HG03066 (cell line): ENCODE results near the gene LECT2.

Experiments used
- ATAC-seq: cut with Tn5 transposase; IDR thresholded peaks from one replicate; pipeline ENCODE4 v1.9.1; 2021; ENCODE audit warnings: low read depth; ENCODE audit not compliant: unreplicated experiment

The LECT2 gene

DNA sequence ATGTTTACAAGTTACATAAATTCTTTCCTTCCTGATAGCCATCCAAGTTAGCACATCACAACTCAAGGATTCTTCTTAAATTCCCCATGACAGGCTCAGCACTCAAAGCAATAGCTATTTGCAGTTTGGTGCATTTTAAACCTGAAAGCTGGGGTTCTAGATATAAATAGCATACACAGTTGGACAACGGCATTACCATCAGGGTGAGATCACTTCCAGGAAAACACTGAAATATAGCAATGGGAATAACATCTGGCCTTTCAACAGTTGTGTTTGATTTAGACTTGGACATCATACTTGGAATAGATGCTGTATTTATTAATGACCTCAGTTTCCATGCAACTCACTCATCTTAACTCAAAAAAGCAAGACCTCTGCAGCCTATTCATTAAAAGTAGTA is 24.7 kb upstream of the LECT2 start:
- ATAC-seq: no peak

GRCh38 chr5:135978993-135979392 is 24.2 kb upstream of the LECT2 start:
- ATAC-seq: no peak

GRCh38 chr5:135978212-135978631 is 23.4 kb upstream of the LECT2 start:
- no peak for ATAC-seq

- ATAC-seq: peak; percentile 83
Measured at GRCh38 chr5:135977375-135977928, 22.7 kb upstream of the LECT2 start.

DNA sequence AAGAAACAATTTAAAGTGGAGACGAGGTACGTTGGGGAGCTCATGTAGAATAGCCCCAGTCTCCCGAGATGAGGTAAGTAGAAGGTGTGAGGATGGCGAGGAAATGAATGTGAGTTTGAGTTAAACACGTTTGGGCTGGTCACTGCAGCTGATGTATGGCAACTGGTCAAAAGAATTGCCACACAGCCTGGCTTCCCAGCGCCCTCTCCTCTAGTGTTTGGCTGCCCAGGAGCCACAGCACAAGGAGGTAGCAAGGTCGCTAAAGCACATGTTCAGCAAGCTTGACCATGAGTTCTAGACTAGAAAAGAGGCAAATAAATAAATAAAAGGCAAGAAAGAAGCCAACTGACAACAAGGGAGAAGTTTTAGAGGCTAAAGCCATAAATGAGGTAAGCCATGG is 21.4 kb upstream of the LECT2 start:
- ATAC-seq: no peak

DNA sequence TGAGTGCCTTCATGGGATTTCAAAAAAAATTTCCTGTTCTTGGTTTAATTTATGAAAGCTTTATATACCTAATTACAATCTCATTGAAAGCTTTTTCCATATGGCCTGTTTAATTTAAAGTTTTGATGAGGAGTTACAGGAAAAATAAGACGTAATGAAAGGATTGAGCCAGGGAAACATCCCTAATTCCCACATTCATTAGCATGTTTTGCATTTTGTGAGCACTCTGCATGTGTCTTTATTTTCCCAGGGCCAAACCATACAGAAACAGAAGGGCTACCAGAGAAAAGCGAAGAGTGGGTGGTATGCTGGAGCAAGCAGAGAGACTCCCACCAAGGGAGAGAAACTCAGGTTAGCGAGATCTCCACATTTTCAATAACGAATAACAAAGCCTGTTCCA is 20.3 kb upstream of the LECT2 start:
- no peak for ATAC-seq

- no peak for ATAC-seq
Measured at GRCh38 chr5:135974021-135974600, 19.3 kb upstream of the LECT2 start.

GRCh38 chr5:135973323-135974020 is 18.7 kb upstream of the LECT2 start:
- no peak for ATAC-seq

- ATAC-seq: no peak
Measured at GRCh38 chr5:135971701-135972100, 16.9 kb upstream of the LECT2 start.

GRCh38 chr5:135966790-135967189 is 12.0 kb upstream of the LECT2 start:
- ATAC-seq: no peak

DNA sequence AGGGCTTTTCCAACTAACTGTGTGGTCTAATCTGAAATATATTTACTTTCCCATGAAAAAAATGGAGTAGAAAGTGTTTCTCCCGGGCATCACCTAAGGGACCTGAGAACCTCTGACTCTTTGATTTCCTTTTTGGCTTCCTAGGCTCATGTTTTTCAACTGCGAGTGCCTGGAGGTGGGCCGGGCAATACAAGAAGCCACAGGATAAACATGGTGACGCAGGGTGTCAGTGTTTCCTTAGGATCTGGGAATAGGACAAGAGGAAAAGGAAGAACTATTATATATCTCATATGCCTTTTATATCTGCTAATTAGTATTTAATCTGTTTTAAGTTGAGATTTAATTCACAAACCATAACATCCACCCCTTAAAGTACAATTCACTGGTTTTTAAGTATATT is 11.4 kb upstream of the LECT2 start:
- ATAC-seq: no peak

DNA sequence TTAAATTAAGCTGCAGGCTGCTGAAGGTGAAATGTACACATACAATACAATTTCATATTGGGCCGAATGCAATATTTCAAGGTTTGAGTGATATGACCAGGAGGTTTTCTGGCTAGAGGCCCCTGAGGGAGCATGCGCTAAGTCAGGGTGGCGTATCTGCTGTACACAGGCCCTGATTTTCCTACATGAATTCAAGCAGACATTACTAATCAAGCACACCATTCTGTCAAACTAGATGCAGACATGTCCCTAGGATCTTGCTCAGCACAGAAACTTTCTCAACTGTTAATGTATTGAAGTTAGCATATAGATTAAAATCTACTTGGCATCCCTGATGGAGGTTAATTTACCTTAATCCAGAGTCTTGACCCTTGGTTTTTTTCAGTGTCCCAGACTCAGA is 10.7 kb upstream of the LECT2 start:
- ATAC-seq: no peak

DNA sequence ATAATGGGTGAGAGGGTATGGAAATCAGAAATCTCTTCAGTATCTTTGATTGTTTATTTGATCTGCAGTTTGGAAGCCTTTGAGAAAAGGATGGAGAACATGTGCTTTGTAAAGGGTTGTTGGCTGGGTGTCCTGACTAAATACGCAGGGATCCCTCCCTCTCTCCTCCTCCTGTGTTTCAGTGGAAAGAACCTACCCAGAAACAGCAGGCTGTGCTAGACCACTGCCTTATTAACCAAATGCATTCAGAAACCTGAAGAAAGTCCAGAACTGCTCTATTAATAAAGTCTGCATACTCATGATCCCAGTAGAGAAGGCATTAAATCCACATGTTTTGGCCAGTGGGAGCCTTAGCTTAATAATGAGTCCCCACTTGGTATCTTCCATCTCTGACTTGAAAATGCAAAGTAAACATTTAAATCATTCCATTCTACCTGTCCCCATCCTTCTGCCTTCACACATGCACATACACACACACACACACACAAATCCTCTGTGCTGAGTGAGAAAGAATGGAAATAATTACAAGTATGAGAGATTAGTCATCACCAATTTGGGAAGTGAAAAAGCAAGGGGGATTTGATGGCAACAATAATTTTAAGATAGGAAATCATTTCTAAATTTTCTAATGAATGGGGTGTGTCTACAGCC is 10.0 kb upstream of the LECT2 start:
- no peak for ATAC-seq

GRCh38 chr5:135955525-135955924 is 742 bp upstream of the LECT2 start:
- no peak for ATAC-seq

DNA sequence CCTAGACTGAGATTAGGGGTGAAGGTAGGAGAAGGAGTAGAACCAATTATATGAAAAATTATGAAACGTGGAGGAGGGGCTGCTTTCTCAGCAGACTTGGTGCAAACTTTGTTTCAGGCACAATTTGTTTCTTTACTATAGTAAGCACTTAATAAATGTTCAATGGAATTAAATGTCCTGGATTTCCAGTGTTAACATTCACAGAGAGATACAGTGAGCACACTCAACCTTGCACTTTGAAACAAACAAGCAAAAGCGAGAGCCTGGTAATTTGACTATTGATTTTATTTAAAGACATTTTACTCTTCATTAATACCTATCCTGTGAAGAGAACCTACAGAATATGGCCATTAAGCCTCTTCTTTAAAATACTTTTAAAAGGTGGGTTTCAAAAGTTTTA is 933 bp downstream of the LECT2 start:
- no peak for ATAC-seq

DNA sequence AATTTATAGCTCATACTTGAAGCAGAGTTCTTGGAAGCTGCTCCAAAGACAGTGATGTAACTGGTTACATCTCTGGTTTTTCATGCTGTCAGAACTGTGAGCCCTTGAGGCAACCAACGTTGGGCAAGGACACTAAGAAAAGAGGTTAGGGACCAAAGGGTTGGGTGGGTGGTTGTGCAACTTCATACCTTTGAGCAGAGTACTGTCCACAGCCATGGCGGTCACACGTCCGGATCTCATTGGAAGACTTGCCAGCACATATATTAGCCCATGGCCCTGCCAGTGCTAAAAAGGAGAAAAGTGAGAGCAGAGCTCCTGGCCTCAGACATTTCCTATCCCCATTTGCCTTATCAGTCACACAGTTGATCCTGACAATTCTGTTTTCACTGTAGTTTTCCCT is 2.1 kb downstream of the LECT2 start:
- ATAC-seq: no peak

GRCh38 chr5:135951807-135952206 is 3.0 kb downstream of the LECT2 start:
- no peak for ATAC-seq

DNA sequence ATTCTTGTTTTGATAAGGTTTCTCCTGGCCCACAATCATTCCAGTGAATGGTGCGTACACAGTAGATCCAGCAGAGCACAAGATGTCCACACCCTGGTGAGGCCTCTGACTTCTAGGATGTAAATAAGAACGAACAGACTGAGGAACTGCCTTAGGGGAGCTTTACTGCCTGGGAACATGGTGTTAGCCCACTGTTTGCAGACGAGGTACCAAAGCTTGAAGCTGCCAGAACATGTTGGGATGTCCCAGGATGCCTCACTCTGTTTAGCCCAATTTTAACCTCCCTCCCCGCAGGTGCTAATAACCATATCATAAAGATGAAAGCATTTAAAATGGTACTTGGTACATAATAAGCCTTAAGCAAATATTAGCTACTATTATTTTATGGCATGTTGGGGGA is 3.5 kb downstream of the LECT2 start:
- ATAC-seq: no peak

DNA sequence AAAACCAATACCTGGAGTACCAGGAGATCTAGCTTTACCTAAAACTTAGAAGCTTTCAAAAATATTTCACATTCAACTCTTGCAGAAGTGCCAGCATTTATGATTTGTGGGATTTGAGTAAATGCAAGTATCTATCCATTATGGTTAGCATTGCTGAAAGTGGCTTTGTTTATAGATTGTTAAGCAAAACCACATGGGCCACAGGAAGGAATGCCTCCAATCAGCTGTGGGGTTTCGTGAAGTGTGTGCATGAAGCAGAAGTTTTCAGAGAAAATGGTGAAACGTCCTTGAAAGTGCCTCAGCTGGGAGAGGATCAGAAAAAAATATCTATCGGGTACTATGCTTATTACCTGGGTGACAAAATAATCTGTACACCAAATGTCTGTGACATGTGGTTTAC is 4.2 kb downstream of the LECT2 start:
- no peak for ATAC-seq

GRCh38 chr5:135944967-135945560 is 9.7 kb downstream of the LECT2 start:
- no peak for ATAC-seq

DNA sequence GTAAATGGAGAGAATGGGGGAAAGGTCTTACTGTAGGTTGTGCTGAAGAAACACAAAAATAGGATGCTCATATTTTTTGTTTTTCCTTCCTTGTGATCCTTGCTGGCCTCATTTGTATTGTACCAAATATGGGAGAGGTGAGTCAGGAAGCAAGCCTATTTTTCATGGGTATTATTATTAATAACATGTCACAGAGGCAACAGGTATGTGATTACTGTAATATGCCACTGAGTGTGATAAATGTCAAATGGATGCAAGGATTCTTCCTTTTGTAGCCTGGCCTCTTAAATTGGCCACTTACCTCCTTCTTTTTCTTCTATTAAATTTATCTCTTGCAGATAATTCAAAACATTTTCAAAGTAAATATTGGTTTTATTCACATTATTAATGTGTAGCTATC is 10.2 kb downstream of the LECT2 start:
- no peak for ATAC-seq
